Measurements from ENCODE around the gene RNASE11. TPM values are rescaled to one million over a fixed set of nuclear protein-coding genes. Genes with fewer than 3 reads are reported as not detected.

RNASE11 gene
- total RNA-seq, 4 donors from 2014 or later: not detected

- Histone ChIP-seq H3K4me3 (peak overlapping the region; percentile 14 to 50 (median 31)), H3K4me1 (peaks cover 0 to 60% (median 21%) of the 10 kb centered on the region in 4 donors), H3K27me3 (no peaks in the 10 kb centered on the region), H3K9me3 (no peaks in the 10 kb centered on the region), H3K36me3 (no peaks in the 10 kb centered on the region), H3K27ac (peak overlapping the region in 2 of 4 donors; percentile 47 to 54)
- DNase-seq (ENCODE audit: low spot score in 2 of 2): peak in 1 of 2 donors; percentile 61
- TF ChIP-seq POLR2A (IDR thresholded peaks at IDR 0.05) (no peak), EP300 (IDR thresholded peaks at IDR 0.05) (no peak), CTCF (IDR thresholded peaks at IDR 0.05) (no peak)
- WGBS, 2 donors: 1 to 2% methylated on average over 19 of the region's 19 CpGs
Observed at GRCh38 chr14:20631023-20631879, 43.5 kb upstream of the RNASE11 start.

- WGBS, 2 donors: 5% methylated on average over 23 of the region's 23 CpGs
- peak overlapping the region in 2 of 4 donors; percentile 47 to 54 for H3K27ac ChIP-seq
- H3K36me3 ChIP-seq: no peaks in the 10 kb centered on the region
- no peaks in the 10 kb centered on the region for H3K27me3 ChIP-seq
- TF ChIP-seq EP300 (IDR thresholded peaks at IDR 0.05) (no peak), CTCF (IDR thresholded peaks at IDR 0.05) (no peak), POLR2A (IDR thresholded peaks at IDR 0.05) (no peak)
- DNase-seq (ENCODE audit: low spot score in 2 of 2): no peak
- H3K4me1 ChIP-seq: peaks cover 0 to 67% (median 21%) of the 10 kb centered on the region in 4 donors
- peak overlapping the region; percentile 0 to 50 (median 26) for H3K4me3 ChIP-seq
- no peaks in the 10 kb centered on the region for H3K9me3 ChIP-seq
Observed at GRCh38 chr14:20630340-20631022, 42.7 kb upstream of the RNASE11 start.

GRCh38 chr14:20628063-20628854 lies 40.5 kb upstream of the RNASE11 start:
- WGBS, 2 donors: 45 to 52% methylated on average over 10 of the region's 10 CpGs
- H3K4me1 ChIP-seq: peaks cover 0 to 88% (median 25%) of the 10 kb centered on the region in 4 donors

GRCh38 chr14:20627346-20628027 lies 39.7 kb upstream of the RNASE11 start:
- Histone ChIP-seq H3K4me3 (no peak overlapping the region), H3K36me3 (no peaks in the 10 kb centered on the region), H3K4me1 (peaks cover 0 to 88% (median 28%) of the 10 kb centered on the region in 4 donors), H3K27ac (peak overlapping the region in 2 of 4 donors; percentile 28 to 52), H3K9me3 (no peaks in the 10 kb centered on the region), H3K27me3 (no peaks in the 10 kb centered on the region)
- no peak for DNase-seq (ENCODE audit: low spot score in 2 of 2)
- TF ChIP-seq CTCF (IDR thresholded peaks at IDR 0.05): no peak
- no peak for TF ChIP-seq EP300 (IDR thresholded peaks at IDR 0.05)
- TF ChIP-seq POLR2A (IDR thresholded peaks at IDR 0.05): no peak
- 38 to 49% methylated on average over 5 of the region's 5 CpGs for WGBS, 2 donors

More at GRCh38 chr14:20628063-20628854, 40.5 kb upstream of the RNASE11 start:
- H3K27me3 ChIP-seq: no peaks in the 10 kb centered on the region
- no peak for TF ChIP-seq POLR2A (IDR thresholded peaks at IDR 0.05)
- no peak for TF ChIP-seq CTCF (IDR thresholded peaks at IDR 0.05)
- no peak for TF ChIP-seq EP300 (IDR thresholded peaks at IDR 0.05)
- H3K9me3 ChIP-seq: no peaks in the 10 kb centered on the region
- no peaks in the 10 kb centered on the region for H3K36me3 ChIP-seq
- no peak overlapping the region for H3K4me3 ChIP-seq
- DNase-seq (ENCODE audit: low spot score in 2 of 2): no peak
- peak overlapping the region in 2 of 4 donors; percentile 28 to 52 for H3K27ac ChIP-seq

All from tibial nerve (tissue), 4 donors.